Measurements from ENCODE around the gene PID1. TPM values are rescaled to one million over a fixed set of nuclear protein-coding genes. Genes with fewer than 3 reads are reported as not detected.

The PID1 gene
- total and polyA plus RNA-seq, 4 donors, result 13.3 to 52.0 (median 45.7) TPM

DNA sequence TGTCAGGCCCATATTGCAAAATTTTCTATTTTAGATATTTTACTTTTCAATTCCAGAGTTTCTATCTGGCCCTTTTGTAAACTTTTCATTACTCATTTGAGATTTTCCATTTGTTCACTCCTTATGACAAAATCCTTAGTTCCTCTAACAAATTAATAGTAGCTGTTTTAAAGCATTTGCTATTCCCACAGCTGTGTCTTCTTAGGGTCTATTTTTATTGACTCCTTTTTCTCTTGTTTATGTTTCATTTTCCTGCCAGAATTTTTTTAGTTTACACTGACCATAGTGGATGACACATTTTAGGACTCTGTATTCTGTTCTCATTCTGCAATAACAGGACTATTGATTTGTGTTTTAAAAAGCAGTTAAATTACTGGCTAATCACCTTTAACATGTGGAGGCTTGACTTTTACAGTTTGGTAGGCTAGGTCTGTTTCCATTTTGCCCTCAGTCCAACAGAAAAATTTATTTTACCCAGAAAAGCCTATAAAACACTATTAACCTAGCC is 30.0 kb downstream of the PID1 start:
- Histone ChIP-seq H3K27me3 (ENCODE audit: control insufficient read depth in 4 of 4, insufficient read depth in 4 of 4, low read length in 3 of 4) (no peaks in the 10 kb centered on the region), H3K4me3 (ENCODE audit: low read depth in 1 of 3, low read length in 3 of 3) (no peak overlapping the region), H3K9me3 (ENCODE audit: control insufficient read depth in 4 of 4, low read length in 3 of 4) (peaks cover 1 to 6% (median 5%) of the 10 kb centered on the region in 4 donors), H3K27ac (ENCODE audit: low read depth in 1 of 2, low read length in 2 of 2) (peak overlapping the region in 1 of 2 donors; percentile 31), H3K4me1 (ENCODE audit: control insufficient read depth in 4 of 4, insufficient read depth in 4 of 4, low read length in 3 of 4) (peaks cover 0 to 17% (median 10%) of the 10 kb centered on the region in 4 donors), H3K9ac (ENCODE audit: low read depth in 1 of 2, low read length in 2 of 2) (no peak overlapping the region), H3K36me3 (ENCODE audit: control insufficient read depth in 4 of 4, insufficient read depth in 3 of 4, low read depth in 1 of 4, low read length in 3 of 4) (peaks cover 0 to 9% (median 4%) of the 10 kb centered on the region in 4 donors)
- DNase-seq (ENCODE audit: low spot score), result no peak
- TF ChIP-seq JUND (IDR thresholded peaks at IDR 0.05), result peak; percentile 22 to 26
- no peak for TF ChIP-seq EGR1 (IDR thresholded peaks at IDR 0.05; ENCODE audit: low read depth in 2 of 2)
- peak; percentile 44 to 55 for TF ChIP-seq HNF4A (conservative IDR thresholded peaks at IDR 0.05)

DNA sequence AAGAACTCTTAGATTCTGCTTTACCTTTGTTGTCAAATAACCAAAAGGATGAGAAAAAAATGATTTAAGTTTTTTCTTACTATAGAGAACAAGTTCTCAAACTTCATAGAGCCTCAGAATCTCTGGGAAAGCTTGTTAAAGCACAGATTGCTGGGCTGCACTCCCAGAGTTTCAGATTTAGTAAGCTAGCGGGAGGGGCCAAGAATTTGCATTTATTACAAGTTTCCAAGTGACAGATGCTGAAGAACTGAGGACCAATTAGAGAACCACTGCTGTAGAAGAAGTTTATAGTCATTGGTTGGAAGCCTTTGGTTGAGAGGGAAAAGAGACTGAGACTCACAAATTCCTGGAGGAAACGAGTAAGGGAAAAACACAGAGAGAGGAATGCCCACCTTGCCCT is 32.1 kb downstream of the PID1 start:
- no peak overlapping the region for H3K27ac ChIP-seq (ENCODE audit: low read depth in 1 of 2, low read length in 2 of 2)
- TF ChIP-seq RAD21 (IDR thresholded peaks at IDR 0.05) (no peak), JUND (IDR thresholded peaks at IDR 0.05) (no peak), TAF1 (conservative IDR thresholded peaks at IDR 0.05) (no peak), FOXA2 (IDR thresholded peaks at IDR 0.05) (no peak), YY1 (IDR thresholded peaks at IDR 0.05) (no peak), HNF4G (IDR thresholded peaks at IDR 0.05) (no peak), GABPA (IDR thresholded peaks at IDR 0.05 in 1 of 2, conservative IDR thresholded peaks at IDR 0.05 in 1 of 2) (no peak), SP1 (IDR thresholded peaks at IDR 0.05) (no peak), HNF4A (conservative IDR thresholded peaks at IDR 0.05) (no peak), RXRA (IDR thresholded peaks at IDR 0.05) (no peak), EGR1 (IDR thresholded peaks at IDR 0.05; ENCODE audit: low read depth in 2 of 2) (no peak), NR2F2 (IDR thresholded peaks at IDR 0.05) (no peak), FOXA1 (IDR thresholded peaks at IDR 0.05) (no peak)
- TF ChIP-seq, protein P1, sequence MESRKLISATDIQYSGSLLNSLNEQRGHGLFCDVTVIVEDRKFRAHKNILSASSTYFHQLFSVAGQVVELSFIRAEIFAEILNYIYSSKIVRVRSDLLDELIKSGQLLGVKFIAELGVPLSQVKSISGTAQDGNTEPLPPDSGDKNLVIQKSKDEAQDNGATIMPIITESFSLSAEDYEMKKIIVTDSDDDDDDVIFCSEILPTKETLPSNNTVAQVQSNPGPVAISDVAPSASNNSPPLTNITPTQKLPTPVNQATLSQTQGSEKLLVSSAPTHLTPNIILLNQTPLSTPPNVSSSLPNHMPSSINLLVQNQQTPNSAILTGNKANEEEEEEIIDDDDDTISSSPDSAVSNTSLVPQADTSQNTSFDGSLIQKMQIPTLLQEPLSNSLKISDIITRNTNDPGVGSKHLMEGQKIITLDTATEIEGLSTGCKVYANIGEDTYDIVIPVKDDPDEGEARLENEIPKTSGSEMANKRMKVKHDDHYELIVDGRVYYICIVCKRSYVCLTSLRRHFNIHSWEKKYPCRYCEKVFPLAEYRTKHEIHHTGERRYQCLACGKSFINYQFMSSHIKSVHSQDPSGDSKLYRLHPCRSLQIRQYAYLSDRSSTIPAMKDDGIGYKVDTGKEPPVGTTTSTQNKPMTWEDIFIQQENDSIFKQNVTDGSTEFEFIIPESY (IDR thresholded peaks at IDR 0.05), result no peak
- TF ChIP-seq, protein P2, sequence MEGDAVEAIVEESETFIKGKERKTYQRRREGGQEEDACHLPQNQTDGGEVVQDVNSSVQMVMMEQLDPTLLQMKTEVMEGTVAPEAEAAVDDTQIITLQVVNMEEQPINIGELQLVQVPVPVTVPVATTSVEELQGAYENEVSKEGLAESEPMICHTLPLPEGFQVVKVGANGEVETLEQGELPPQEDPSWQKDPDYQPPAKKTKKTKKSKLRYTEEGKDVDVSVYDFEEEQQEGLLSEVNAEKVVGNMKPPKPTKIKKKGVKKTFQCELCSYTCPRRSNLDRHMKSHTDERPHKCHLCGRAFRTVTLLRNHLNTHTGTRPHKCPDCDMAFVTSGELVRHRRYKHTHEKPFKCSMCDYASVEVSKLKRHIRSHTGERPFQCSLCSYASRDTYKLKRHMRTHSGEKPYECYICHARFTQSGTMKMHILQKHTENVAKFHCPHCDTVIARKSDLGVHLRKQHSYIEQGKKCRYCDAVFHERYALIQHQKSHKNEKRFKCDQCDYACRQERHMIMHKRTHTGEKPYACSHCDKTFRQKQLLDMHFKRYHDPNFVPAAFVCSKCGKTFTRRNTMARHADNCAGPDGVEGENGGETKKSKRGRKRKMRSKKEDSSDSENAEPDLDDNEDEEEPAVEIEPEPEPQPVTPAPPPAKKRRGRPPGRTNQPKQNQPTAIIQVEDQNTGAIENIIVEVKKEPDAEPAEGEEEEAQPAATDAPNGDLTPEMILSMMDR (IDR thresholded peaks at IDR 0.05; ENCODE audit: low read depth, low read length, missing input control), result no peak
- TF ChIP-seq, protein P3, sequence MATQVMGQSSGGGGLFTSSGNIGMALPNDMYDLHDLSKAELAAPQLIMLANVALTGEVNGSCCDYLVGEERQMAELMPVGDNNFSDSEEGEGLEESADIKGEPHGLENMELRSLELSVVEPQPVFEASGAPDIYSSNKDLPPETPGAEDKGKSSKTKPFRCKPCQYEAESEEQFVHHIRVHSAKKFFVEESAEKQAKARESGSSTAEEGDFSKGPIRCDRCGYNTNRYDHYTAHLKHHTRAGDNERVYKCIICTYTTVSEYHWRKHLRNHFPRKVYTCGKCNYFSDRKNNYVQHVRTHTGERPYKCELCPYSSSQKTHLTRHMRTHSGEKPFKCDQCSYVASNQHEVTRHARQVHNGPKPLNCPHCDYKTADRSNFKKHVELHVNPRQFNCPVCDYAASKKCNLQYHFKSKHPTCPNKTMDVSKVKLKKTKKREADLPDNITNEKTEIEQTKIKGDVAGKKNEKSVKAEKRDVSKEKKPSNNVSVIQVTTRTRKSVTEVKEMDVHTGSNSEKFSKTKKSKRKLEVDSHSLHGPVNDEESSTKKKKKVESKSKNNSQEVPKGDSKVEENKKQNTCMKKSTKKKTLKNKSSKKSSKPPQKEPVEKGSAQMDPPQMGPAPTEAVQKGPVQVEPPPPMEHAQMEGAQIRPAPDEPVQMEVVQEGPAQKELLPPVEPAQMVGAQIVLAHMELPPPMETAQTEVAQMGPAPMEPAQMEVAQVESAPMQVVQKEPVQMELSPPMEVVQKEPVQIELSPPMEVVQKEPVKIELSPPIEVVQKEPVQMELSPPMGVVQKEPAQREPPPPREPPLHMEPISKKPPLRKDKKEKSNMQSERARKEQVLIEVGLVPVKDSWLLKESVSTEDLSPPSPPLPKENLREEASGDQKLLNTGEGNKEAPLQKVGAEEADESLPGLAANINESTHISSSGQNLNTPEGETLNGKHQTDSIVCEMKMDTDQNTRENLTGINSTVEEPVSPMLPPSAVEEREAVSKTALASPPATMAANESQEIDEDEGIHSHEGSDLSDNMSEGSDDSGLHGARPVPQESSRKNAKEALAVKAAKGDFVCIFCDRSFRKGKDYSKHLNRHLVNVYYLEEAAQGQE (IDR thresholded peaks at IDR 0.05), result no peak
- TF ChIP-seq, protein P4, sequence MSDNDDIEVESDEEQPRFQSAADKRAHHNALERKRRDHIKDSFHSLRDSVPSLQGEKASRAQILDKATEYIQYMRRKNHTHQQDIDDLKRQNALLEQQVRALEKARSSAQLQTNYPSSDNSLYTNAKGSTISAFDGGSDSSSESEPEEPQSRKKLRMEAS (IDR thresholded peaks at IDR 0.05), result no peak
- TF ChIP-seq, protein P5, sequence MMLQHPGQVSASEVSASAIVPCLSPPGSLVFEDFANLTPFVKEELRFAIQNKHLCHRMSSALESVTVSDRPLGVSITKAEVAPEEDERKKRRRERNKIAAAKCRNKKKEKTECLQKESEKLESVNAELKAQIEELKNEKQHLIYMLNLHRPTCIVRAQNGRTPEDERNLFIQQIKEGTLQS (IDR thresholded peaks at IDR 0.05), result no peak
- H3K9me3 ChIP-seq (ENCODE audit: control insufficient read depth in 4 of 4, low read length in 3 of 4), result peaks cover 1 to 6% (median 5%) of the 10 kb centered on the region in 4 donors
- no peak overlapping the region for H3K9ac ChIP-seq (ENCODE audit: low read depth in 1 of 2, low read length in 2 of 2)
- peaks cover 2 to 6% (median 4%) of the 10 kb centered on the region in 4 donors for H3K36me3 ChIP-seq (ENCODE audit: control insufficient read depth in 4 of 4, insufficient read depth in 3 of 4, low read depth in 1 of 4, low read length in 3 of 4)
- H3K4me1 ChIP-seq (ENCODE audit: control insufficient read depth in 4 of 4, insufficient read depth in 4 of 4, low read length in 3 of 4), result peaks cover 0 to 10% (median 6%) of the 10 kb centered on the region in 4 donors
- no peak overlapping the region for H3K4me3 ChIP-seq (ENCODE audit: low read depth in 1 of 3, low read length in 3 of 3)
- no peak for DNase-seq (ENCODE audit: low spot score)
- H3K27me3 ChIP-seq (ENCODE audit: control insufficient read depth in 4 of 4, insufficient read depth in 4 of 4, low read length in 3 of 4), result no peaks in the 10 kb centered on the region
- 41% methylated on average over 2 of the region's 2 CpGs for WGBS
